Glutamatergic neuron (in vitro differentiated cells): Measurements from ENCODE around the gene SRC. TPM values are rescaled to one million over a fixed set of nuclear protein-coding genes. Genes with fewer than 3 reads are reported as not detected.

Experiments used
- DNase-seq: peaks from one replicate; pipeline ENCODE4 v3.0.0; 2022
- H3K27ac Mint-ChIP-seq: one replicate; pipeline ENCODE4 v1.8.0; 2020; ENCODE audit warnings: mild to moderate bottlenecking, mixed read lengths, inconsistent platforms; ENCODE audit not compliant: unreplicated experiment
- H3K27me3 Mint-ChIP-seq: one replicate; pipeline ENCODE4 v1.8.0; 2020; ENCODE audit warnings: mild to moderate bottlenecking, moderate library complexity, mixed read lengths, inconsistent platforms; ENCODE audit not compliant: unreplicated experiment
- H3K36me3 Mint-ChIP-seq: one replicate; pipeline ENCODE4 v1.8.0; 2020; ENCODE audit warnings: mild to moderate bottlenecking, mixed read lengths, inconsistent platforms; ENCODE audit not compliant: unreplicated experiment
- H3K4me1 Mint-ChIP-seq: one replicate; pipeline ENCODE4 v1.8.0; 2020; ENCODE audit warnings: mild to moderate bottlenecking, low read depth, mixed read lengths, inconsistent platforms; ENCODE audit not compliant: unreplicated experiment
- H3K4me3 Mint-ChIP-seq: one replicate; pipeline ENCODE4 v1.8.0; 2020; ENCODE audit warnings: mild to moderate bottlenecking, mixed read lengths, inconsistent platforms; ENCODE audit not compliant: unreplicated experiment
- H3K9me3 Mint-ChIP-seq: one replicate; pipeline ENCODE4 v1.8.0; 2020; ENCODE audit warnings: mild to moderate bottlenecking, moderate library complexity, mixed read lengths, inconsistent platforms; ENCODE audit not compliant: unreplicated experiment
- CTCF ChIP-seq: fragments of 200-600 bp; sonication (generic); IDR thresholded peaks from one replicate; pipeline ENCODE4 v1.5.0; 2021; ENCODE audit not compliant: partially characterized antibody, unreplicated experiment
- total RNA-seq: library from RNA; stranded (reverse); fragmentation: NEBNext Ultra II Directional; extraction: Animal tissue kit (Norgen Biotek cat#: 25700); gene quantifications from one replicate; pipeline ENCODE4 v1.2.1, GENCODE V29; 2021; ENCODE audit not compliant: unreplicated experiment

The SRC gene
- total RNA-seq, 1 donor from 2014 or later, result 39.2 TPM

GRCh38 chr20:37384683-37385174 lies 38.8 kb downstream of the SRC start:
- Mint-ChIP-seq H3K27ac (peak overlapping the region; percentile 52), H3K27me3 (peaks cover 13% of the 10 kb centered on the region), H3K4me1 (peaks cover 8% of the 10 kb centered on the region), H3K9me3 (peaks cover 18% of the 10 kb centered on the region), H3K4me3 (peak overlapping the region; percentile 87), H3K36me3 (no peaks in the 10 kb centered on the region)
- peak; percentile 97 for TF ChIP-seq CTCF
- peak; percentile 87 for DNase-seq

GRCh38 chr20:37385176-37385575 lies 39.2 kb downstream of the SRC start:
- no peaks in the 10 kb centered on the region for H3K36me3 Mint-ChIP-seq
- no peak for DNase-seq
- peak overlapping the region; percentile 87 for H3K4me3 Mint-ChIP-seq

GRCh38 chr20:37385659-37386504 lies 39.9 kb downstream of the SRC start:
- no peak overlapping the region for H3K4me3 Mint-ChIP-seq
- H3K36me3 Mint-ChIP-seq, result no peaks in the 10 kb centered on the region
- H3K9me3 Mint-ChIP-seq, result peaks cover 12% of the 10 kb centered on the region
- no peak for TF ChIP-seq CTCF
- DNase-seq, result no peak
- no peak overlapping the region for H3K27ac Mint-ChIP-seq
- H3K4me1 Mint-ChIP-seq, result peaks cover 4% of the 10 kb centered on the region
- H3K27me3 Mint-ChIP-seq, result peaks cover 13% of the 10 kb centered on the region

More at GRCh38 chr20:37385176-37385575, 39.2 kb downstream of the SRC start:
- Mint-ChIP-seq H3K9me3 (peaks cover 18% of the 10 kb centered on the region), H3K27me3 (peaks cover 13% of the 10 kb centered on the region), H3K27ac (peak overlapping the region; percentile 52), H3K4me1 (peaks cover 6% of the 10 kb centered on the region)
- no peak for TF ChIP-seq CTCF

- no peaks in the 10 kb centered on the region for H3K36me3 Mint-ChIP-seq
- peaks cover 6% of the 10 kb centered on the region for H3K4me1 Mint-ChIP-seq
- H3K27me3 Mint-ChIP-seq, result peaks cover 13% of the 10 kb centered on the region
- peaks cover 10% of the 10 kb centered on the region for H3K9me3 Mint-ChIP-seq
- DNase-seq, result no peak
- no peak for TF ChIP-seq CTCF
- no peak overlapping the region for H3K27ac Mint-ChIP-seq
- no peak overlapping the region for H3K4me3 Mint-ChIP-seq
Observed at GRCh38 chr20:37386505-37387251, 40.7 kb downstream of the SRC start.
